ENCODE data around the gene CNBD2.

DNA sequence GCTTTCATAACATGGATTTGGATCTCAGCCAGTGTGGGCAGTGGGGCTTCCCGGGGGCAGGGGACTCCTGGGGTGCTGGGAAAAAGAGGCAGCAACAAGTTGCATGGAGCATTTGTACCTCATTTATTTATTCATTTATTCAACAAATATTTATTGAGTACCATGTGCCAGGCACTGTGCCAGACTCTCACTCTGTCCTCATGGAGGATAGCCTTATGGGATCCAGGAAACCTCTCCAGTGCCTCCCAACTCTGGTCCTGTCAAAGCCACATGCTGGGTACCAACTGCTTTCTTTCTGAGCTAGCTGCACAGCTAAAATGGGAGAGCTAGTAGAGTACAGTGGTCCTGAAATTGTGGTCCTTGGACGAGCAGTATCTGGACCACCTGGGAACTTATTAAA lies 98.4 kb downstream of the CNBD2 start:
- no peak for TF ChIP-seq EZH2 (IDR thresholded peaks at IDR 0.05)
- TF ChIP-seq POLR2AphosphoS5 (IDR thresholded peaks at IDR 0.05; ENCODE audit: borderline replicate concordance, low read depth, low read length), result no peak
- TF ChIP-seq FOXP2 (optimal IDR thresholded peaks at IDR 0.05; ENCODE audit: control extremely low read depth, extremely low read length, insufficient read depth), result no peak
